WERI-Rb-1 (cell line): Measurements from ENCODE around the gene PLXDC2.

Experiments used
- DNase-seq: peaks from one replicate; pipeline ENCODE4 v3.0.0-alpha.2; 2020
- H3K27ac ChIP-seq: fragments of 250-450 bp; sonication (Bioruptor Pico); 2 replicates; pipeline ENCODE4 v1.5.1; 2020; ENCODE audit warnings: mild to moderate bottlenecking, moderate library complexity
- H3K27me3 ChIP-seq: fragments of 250-450 bp; sonication (Bioruptor Pico); 2 replicates; pipeline ENCODE4 v1.5.1; 2021; ENCODE audit warnings: mild to moderate bottlenecking, low read depth, moderate library complexity; ENCODE audit not compliant: insufficient read depth, severe bottlenecking
- H3K36me3 ChIP-seq: fragments of 250-450 bp; sonication (Bioruptor Pico); 2 replicates; pipeline ENCODE4 v1.5.1; 2020; ENCODE audit warnings: mild to moderate bottlenecking, moderate library complexity
- H3K4me3 ChIP-seq: 2 replicates; pipeline ENCODE4 v1.5.1; 2011; ENCODE audit warnings: low read depth, mild to moderate bottlenecking, control low read depth, low read length
- H3K9me3 ChIP-seq: fragments of 250-450 bp; sonication (Bioruptor Pico); 2 replicates; pipeline ENCODE4 v1.5.1; 2021; ENCODE audit warnings: mild to moderate bottlenecking, moderate library complexity; ENCODE audit not compliant: severe bottlenecking
- TF ChIP-seq, protein P1 (sequence below): IDR thresholded peaks from 2 replicates; pipeline ENCODE4 v1.5.1; 2011; ENCODE audit warnings: low read depth, mild to moderate bottlenecking, control low read depth, inconsistent platforms, low read length

Gene PLXDC2

DNA sequence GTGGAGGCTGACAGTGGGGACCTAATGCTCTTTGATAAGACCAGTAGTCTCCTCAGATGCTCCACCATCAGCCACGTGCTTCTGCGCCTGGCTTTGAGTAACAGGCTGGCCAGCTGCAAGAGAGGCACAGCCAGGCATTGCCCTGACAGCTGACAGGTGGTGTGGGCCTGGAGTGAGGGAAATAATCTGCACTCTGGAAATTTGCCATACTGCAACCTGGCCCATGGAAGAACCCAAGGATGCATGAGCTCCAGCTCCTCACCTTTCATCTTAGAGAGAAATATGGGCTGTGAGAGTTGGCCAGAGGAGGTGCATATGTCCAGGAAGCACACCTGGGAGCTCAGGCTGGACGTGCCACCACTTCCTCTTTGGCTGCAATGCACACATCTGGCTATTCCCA lies 118.9 kb downstream of the PLXDC2 start:
- H3K9me3 ChIP-seq = no peaks in the 10 kb centered on the region
- TF ChIP-seq, protein P1, sequence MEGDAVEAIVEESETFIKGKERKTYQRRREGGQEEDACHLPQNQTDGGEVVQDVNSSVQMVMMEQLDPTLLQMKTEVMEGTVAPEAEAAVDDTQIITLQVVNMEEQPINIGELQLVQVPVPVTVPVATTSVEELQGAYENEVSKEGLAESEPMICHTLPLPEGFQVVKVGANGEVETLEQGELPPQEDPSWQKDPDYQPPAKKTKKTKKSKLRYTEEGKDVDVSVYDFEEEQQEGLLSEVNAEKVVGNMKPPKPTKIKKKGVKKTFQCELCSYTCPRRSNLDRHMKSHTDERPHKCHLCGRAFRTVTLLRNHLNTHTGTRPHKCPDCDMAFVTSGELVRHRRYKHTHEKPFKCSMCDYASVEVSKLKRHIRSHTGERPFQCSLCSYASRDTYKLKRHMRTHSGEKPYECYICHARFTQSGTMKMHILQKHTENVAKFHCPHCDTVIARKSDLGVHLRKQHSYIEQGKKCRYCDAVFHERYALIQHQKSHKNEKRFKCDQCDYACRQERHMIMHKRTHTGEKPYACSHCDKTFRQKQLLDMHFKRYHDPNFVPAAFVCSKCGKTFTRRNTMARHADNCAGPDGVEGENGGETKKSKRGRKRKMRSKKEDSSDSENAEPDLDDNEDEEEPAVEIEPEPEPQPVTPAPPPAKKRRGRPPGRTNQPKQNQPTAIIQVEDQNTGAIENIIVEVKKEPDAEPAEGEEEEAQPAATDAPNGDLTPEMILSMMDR = no peak
- no peaks in the 10 kb centered on the region for H3K36me3 ChIP-seq
- no peak for DNase-seq
- H3K4me3 ChIP-seq = no peak overlapping the region
- H3K27me3 ChIP-seq = no peaks in the 10 kb centered on the region
- no peak overlapping the region for H3K27ac ChIP-seq

DNA sequence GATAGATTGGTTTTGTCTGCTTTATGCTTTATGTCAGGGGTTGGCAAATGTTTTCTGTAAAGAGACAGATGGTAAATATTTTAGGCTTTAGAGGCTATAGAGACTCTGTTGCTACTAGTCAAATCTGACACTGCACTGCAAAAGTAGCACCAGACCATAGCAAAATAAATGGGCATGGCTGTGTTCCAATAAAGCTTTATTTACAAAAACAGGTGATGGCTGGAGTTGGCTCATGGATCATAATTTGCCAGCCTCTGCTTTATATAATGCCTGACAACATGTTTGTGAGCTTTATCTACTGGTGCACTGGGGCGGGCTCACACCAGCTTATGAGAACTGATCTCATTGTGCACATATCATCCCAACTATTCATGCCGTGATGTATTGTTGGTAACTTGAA lies 120.1 kb downstream of the PLXDC2 start:
- Histone ChIP-seq H3K9me3 (no peaks in the 10 kb centered on the region), H3K4me3 (no peak overlapping the region), H3K27me3 (no peaks in the 10 kb centered on the region), H3K27ac (no peak overlapping the region), H3K36me3 (no peaks in the 10 kb centered on the region)
- DNase-seq = no peak
- TF ChIP-seq, protein P1 = no peak

DNA sequence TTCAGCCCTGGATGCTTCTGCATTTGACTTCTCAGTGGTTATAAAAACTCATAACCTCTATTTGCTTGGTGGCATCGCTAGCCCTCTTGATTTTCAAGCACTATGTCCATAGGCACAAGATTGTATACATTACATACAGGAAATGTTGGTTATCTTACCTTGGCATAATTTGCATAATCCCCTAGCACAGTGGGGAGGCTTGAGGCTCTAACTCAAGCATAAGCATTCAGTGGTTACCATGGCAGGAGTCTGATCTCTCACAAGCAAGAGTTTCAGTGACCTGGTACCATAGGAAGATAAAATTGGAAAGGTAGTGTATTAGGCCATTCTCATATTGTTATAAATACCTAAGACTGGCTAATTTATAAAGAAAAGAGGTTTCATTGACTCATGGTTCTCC lies 121.8 kb downstream of the PLXDC2 start:
- Histone ChIP-seq H3K4me3 (no peak overlapping the region), H3K27ac (no peak overlapping the region), H3K36me3 (no peaks in the 10 kb centered on the region), H3K27me3 (no peaks in the 10 kb centered on the region), H3K9me3 (no peaks in the 10 kb centered on the region)
- TF ChIP-seq, protein P1 = no peak
- no peak for DNase-seq

DNA sequence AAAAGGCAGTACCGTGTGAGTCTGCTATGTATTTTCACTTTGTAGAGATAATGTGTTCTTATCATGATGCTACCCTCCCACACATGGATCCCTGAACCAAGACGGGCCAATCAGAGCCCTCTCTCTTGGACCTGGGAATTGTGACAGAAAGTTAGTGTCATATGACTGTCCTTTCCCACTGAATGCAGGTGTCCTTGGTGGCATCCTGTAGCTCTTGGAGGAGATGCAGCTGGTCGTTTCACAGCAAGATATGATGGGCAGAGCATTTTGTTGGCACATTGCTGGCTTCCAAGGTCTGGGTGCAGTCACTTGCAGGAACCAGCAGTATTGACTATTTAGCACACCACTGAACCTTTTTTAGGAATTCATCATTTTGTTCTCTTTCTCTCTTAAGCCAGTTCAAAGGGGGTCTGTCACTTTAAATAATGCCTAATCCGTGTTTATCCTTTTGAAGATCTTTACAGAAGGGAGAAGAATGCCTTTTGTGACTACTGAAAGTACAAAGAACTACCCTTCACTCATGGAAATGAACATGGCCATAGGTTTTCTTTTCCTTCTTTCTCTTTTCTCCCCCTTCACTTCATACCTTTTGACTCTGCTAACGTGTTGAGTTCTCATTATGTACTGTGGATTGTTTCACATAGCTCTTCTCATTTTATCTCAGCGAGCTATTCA lies 125.1 kb downstream of the PLXDC2 start:
- no peaks in the 10 kb centered on the region for H3K36me3 ChIP-seq
- DNase-seq = no peak
- TF ChIP-seq, protein P1 = no peak
- no peak overlapping the region for H3K27ac ChIP-seq
- no peak overlapping the region for H3K4me3 ChIP-seq
- H3K9me3 ChIP-seq = no peaks in the 10 kb centered on the region
- H3K27me3 ChIP-seq = no peaks in the 10 kb centered on the region

DNA sequence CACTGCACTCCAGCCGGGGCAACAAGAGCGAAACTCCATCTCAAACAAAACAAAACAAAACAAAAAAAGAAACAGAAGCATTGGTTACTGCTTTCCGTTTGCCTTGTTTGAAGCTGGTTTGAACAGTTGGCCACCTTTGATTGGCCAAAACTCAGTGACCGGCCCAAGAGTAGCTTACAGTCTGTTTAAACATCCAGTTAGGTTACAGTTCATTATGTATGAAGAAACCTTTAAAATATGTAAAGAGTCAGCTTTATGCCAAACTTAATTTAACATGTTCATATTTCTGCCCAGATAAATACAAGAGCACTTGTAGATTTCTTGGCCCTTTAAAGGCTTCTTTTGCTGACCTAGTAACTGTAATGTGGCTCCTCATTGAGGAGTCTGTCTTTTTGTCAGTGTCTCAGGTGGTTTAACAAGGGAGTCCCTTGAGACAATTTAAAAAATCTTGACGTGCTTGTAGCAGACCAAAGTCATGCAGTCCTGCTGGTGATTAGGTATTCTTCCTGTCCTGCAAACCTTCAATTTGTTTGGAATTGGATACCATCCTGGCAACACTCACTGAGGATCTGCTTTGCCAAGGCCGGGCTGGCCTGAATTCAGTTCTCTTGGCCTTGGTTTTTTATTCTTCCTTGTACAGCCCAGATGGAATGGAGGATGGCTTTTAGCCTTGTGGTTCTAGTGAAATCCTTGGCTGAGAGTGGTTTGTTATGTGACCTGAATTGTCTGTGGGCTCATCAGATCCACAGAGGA lies 128.9 kb downstream of the PLXDC2 start:
- H3K27me3 ChIP-seq = no peaks in the 10 kb centered on the region
- H3K9me3 ChIP-seq = no peaks in the 10 kb centered on the region
- no peak overlapping the region for H3K4me3 ChIP-seq
- no peaks in the 10 kb centered on the region for H3K36me3 ChIP-seq
- no peak overlapping the region for H3K27ac ChIP-seq
- TF ChIP-seq, protein P1 = no peak
- no peak for DNase-seq
